ENCODE measurements around the gene PTCH1.

PTCH1 gene

GRCh38 chr9:95480346-95480745, 36.4 kb downstream of the PTCH1 start:
- H3K23ac ChIP-seq (ENCODE audit: low read length): no peak overlapping the region
- H3K4me2 ChIP-seq (ENCODE audit: low read length): no peak overlapping the region
- no peak overlapping the region for H2AK5ac ChIP-seq (ENCODE audit: low read length)
- H3K9me3 ChIP-seq (ENCODE audit: insufficient read depth, low read depth, low read length): no peaks in the 10 kb centered on the region
- H3K4me3 ChIP-seq (ENCODE audit: low read depth, low read length): no peak overlapping the region
- H4K12ac ChIP-seq (ENCODE audit: low read depth, low read length): no peak overlapping the region
- no peak overlapping the region for H2BK120ac ChIP-seq (ENCODE audit: insufficient read depth, low read length, poor library complexity)
- H3K27me3 ChIP-seq (ENCODE audit: insufficient read depth, low read length): no peaks in the 10 kb centered on the region
- no peak overlapping the region for H3K9ac ChIP-seq (ENCODE audit: low read length)
- no peaks in the 10 kb centered on the region for H3K79me1 ChIP-seq (ENCODE audit: low read length)
- no CpG with 5 or more reads among the region's 12 CpGs for WGBS (ENCODE audit: extremely low coverage, insufficient coverage, insufficient read length)
- H4K91ac ChIP-seq (ENCODE audit: low read depth, low read length): no peak overlapping the region
- peaks cover 4 to 10% of the 10 kb centered on the region in 2 experiments for H3K4me1 ChIP-seq (ENCODE audit: control insufficient read depth in 1 of 2, insufficient read depth in 2 of 2, low read length in 2 of 2)
- H3K4ac ChIP-seq (ENCODE audit: low read depth, low read length): no peak overlapping the region
- no peak overlapping the region for H3K27ac ChIP-seq (ENCODE audit: low read depth, low read length)
- no peak overlapping the region for H4K8ac ChIP-seq (ENCODE audit: low read depth, low read length)
- H3K36me3 ChIP-seq (ENCODE audit: control insufficient read depth in 1 of 2, insufficient read depth in 2 of 2, low read length in 2 of 2): peaks cover 37 to 55% of the 10 kb centered on the region in 2 experiments
- H3K18ac ChIP-seq (ENCODE audit: low read length): no peak overlapping the region
- no peak overlapping the region for H2BK5ac ChIP-seq (ENCODE audit: low read depth, low read length, poor library complexity)
- no peak for DNase-seq
- H2BK12ac ChIP-seq (ENCODE audit: low read length): no peak overlapping the region
- H3K79me2 ChIP-seq (ENCODE audit: control insufficient read depth, insufficient read depth, low read length, poor library complexity): no peaks in the 10 kb centered on the region
- no peak overlapping the region for H3K14ac ChIP-seq (ENCODE audit: low read length)
- no peak overlapping the region for H2AFZ ChIP-seq (ENCODE audit: insufficient read depth, low read length, poor library complexity)

GRCh38 chr9:95479330-95479729, 37.4 kb downstream of the PTCH1 start:
- WGBS (ENCODE audit: extremely low coverage, insufficient coverage, insufficient read length): no CpG with 5 or more reads among the region's 9 CpGs
- Histone ChIP-seq H2AK5ac (ENCODE audit: low read length) (no peak overlapping the region), H3K27ac (ENCODE audit: low read depth, low read length) (no peak overlapping the region), H3K36me3 (ENCODE audit: control insufficient read depth in 1 of 2, insufficient read depth in 2 of 2, low read length in 2 of 2) (peaks cover 41 to 60% of the 10 kb centered on the region in 2 experiments), H3K14ac (ENCODE audit: low read length) (no peak overlapping the region), H4K91ac (ENCODE audit: low read depth, low read length) (no peak overlapping the region), H3K9me3 (ENCODE audit: insufficient read depth, low read depth, low read length) (no peaks in the 10 kb centered on the region), H2BK5ac (ENCODE audit: low read depth, low read length, poor library complexity) (no peak overlapping the region), H3K79me2 (ENCODE audit: control insufficient read depth, insufficient read depth, low read length, poor library complexity) (no peaks in the 10 kb centered on the region), H2BK12ac (ENCODE audit: low read length) (no peak overlapping the region), H4K8ac (ENCODE audit: low read depth, low read length) (no peak overlapping the region), H3K23ac (ENCODE audit: low read length) (no peak overlapping the region), H4K12ac (ENCODE audit: low read depth, low read length) (no peak overlapping the region), H2BK120ac (ENCODE audit: insufficient read depth, low read length, poor library complexity) (no peak overlapping the region), H3K4me2 (ENCODE audit: low read length) (no peak overlapping the region), H3K4ac (ENCODE audit: low read depth, low read length) (no peak overlapping the region), H3K4me3 (ENCODE audit: low read depth, low read length) (no peak overlapping the region), H3K79me1 (ENCODE audit: low read length) (no peaks in the 10 kb centered on the region), H3K9ac (ENCODE audit: low read length) (no peak overlapping the region), H2AFZ (ENCODE audit: insufficient read depth, low read length, poor library complexity) (no peak overlapping the region), H3K18ac (ENCODE audit: low read length) (no peak overlapping the region), H3K27me3 (ENCODE audit: insufficient read depth, low read length) (no peaks in the 10 kb centered on the region), H3K4me1 (ENCODE audit: control insufficient read depth in 1 of 2, insufficient read depth in 2 of 2, low read length in 2 of 2) (peaks cover 4 to 10% of the 10 kb centered on the region in 2 experiments)
- DNase-seq: no peak

- peaks cover 42 to 65% of the 10 kb centered on the region in 2 experiments for H3K36me3 ChIP-seq (ENCODE audit: control insufficient read depth in 1 of 2, insufficient read depth in 2 of 2, low read length in 2 of 2)
- no CpG with 5 or more reads among the region's 5 CpGs for WGBS (ENCODE audit: extremely low coverage, insufficient coverage, insufficient read length)
Measured at GRCh38 chr9:95478335-95478734, 38.4 kb downstream of the PTCH1 start.

GRCh38 chr9:95477885-95478284, 38.9 kb downstream of the PTCH1 start:
- Histone ChIP-seq H3K18ac (ENCODE audit: low read length) (no peak overlapping the region), H3K27ac (ENCODE audit: low read depth, low read length) (no peak overlapping the region), H3K79me2 (ENCODE audit: control insufficient read depth, insufficient read depth, low read length, poor library complexity) (no peaks in the 10 kb centered on the region), H2AFZ (ENCODE audit: insufficient read depth, low read length, poor library complexity) (no peak overlapping the region), H3K4me3 (ENCODE audit: low read depth, low read length) (no peak overlapping the region), H4K8ac (ENCODE audit: low read depth, low read length) (no peak overlapping the region), H3K23ac (ENCODE audit: low read length) (no peak overlapping the region), H3K4ac (ENCODE audit: low read depth, low read length) (no peak overlapping the region), H3K4me1 (ENCODE audit: control insufficient read depth in 1 of 2, insufficient read depth in 2 of 2, low read length in 2 of 2) (peaks cover 4 to 10% of the 10 kb centered on the region in 2 experiments), H3K9ac (ENCODE audit: low read length) (no peak overlapping the region), H4K91ac (ENCODE audit: low read depth, low read length) (no peak overlapping the region), H2BK5ac (ENCODE audit: low read depth, low read length, poor library complexity) (no peak overlapping the region), H2BK120ac (ENCODE audit: insufficient read depth, low read length, poor library complexity) (no peak overlapping the region), H3K36me3 (ENCODE audit: control insufficient read depth in 1 of 2, insufficient read depth in 2 of 2, low read length in 2 of 2) (peaks cover 42 to 65% of the 10 kb centered on the region in 2 experiments), H3K79me1 (ENCODE audit: low read length) (no peaks in the 10 kb centered on the region), H2BK12ac (ENCODE audit: low read length) (no peak overlapping the region), H2AK5ac (ENCODE audit: low read length) (no peak overlapping the region), H4K12ac (ENCODE audit: low read depth, low read length) (no peak overlapping the region), H3K9me3 (ENCODE audit: insufficient read depth, low read depth, low read length) (no peaks in the 10 kb centered on the region), H3K14ac (ENCODE audit: low read length) (no peak overlapping the region), H3K27me3 (ENCODE audit: insufficient read depth, low read length) (no peaks in the 10 kb centered on the region), H3K4me2 (ENCODE audit: low read length) (no peak overlapping the region)
- WGBS (ENCODE audit: extremely low coverage, insufficient coverage, insufficient read length): no CpG with 5 or more reads among the region's 15 CpGs
- no peak for DNase-seq

More at GRCh38 chr9:95478335-95478734, 38.4 kb downstream of the PTCH1 start:
- no peak overlapping the region for H3K27ac ChIP-seq (ENCODE audit: low read depth, low read length)
- no peaks in the 10 kb centered on the region for H3K79me1 ChIP-seq (ENCODE audit: low read length)
- no peak overlapping the region for H2AK5ac ChIP-seq (ENCODE audit: low read length)
- H3K4me2 ChIP-seq (ENCODE audit: low read length): no peak overlapping the region
- no peak overlapping the region for H2BK120ac ChIP-seq (ENCODE audit: insufficient read depth, low read length, poor library complexity)
- H4K91ac ChIP-seq (ENCODE audit: low read depth, low read length): no peak overlapping the region
- H4K8ac ChIP-seq (ENCODE audit: low read depth, low read length): no peak overlapping the region
- no peak overlapping the region for H3K18ac ChIP-seq (ENCODE audit: low read length)
- no peak overlapping the region for H3K23ac ChIP-seq (ENCODE audit: low read length)
- H4K12ac ChIP-seq (ENCODE audit: low read depth, low read length): no peak overlapping the region
- peaks cover 4 to 10% of the 10 kb centered on the region in 2 experiments for H3K4me1 ChIP-seq (ENCODE audit: control insufficient read depth in 1 of 2, insufficient read depth in 2 of 2, low read length in 2 of 2)
- H3K14ac ChIP-seq (ENCODE audit: low read length): no peak overlapping the region
- no peak for DNase-seq
- H2BK5ac ChIP-seq (ENCODE audit: low read depth, low read length, poor library complexity): no peak overlapping the region
- H3K79me2 ChIP-seq (ENCODE audit: control insufficient read depth, insufficient read depth, low read length, poor library complexity): no peaks in the 10 kb centered on the region
- H3K4me3 ChIP-seq (ENCODE audit: low read depth, low read length): no peak overlapping the region
- H3K4ac ChIP-seq (ENCODE audit: low read depth, low read length): no peak overlapping the region
- H3K27me3 ChIP-seq (ENCODE audit: insufficient read depth, low read length): no peaks in the 10 kb centered on the region
- no peak overlapping the region for H2BK12ac ChIP-seq (ENCODE audit: low read length)
- H3K9me3 ChIP-seq (ENCODE audit: insufficient read depth, low read depth, low read length): no peaks in the 10 kb centered on the region
- H3K9ac ChIP-seq (ENCODE audit: low read length): no peak overlapping the region
- no peak overlapping the region for H2AFZ ChIP-seq (ENCODE audit: insufficient read depth, low read length, poor library complexity)

Measured in trophoblast cell (in vitro differentiated cells and primary cell).